GM21390 (cell line): Measurements from ENCODE around the gene PNKP.

ENCODE experiments used
- ATAC-seq: cut with Tn5 transposase; IDR thresholded peaks from one replicate; pipeline ENCODE4 v1.9.1; 2021; ENCODE audit not compliant: unreplicated experiment

PNKP gene

DNA sequence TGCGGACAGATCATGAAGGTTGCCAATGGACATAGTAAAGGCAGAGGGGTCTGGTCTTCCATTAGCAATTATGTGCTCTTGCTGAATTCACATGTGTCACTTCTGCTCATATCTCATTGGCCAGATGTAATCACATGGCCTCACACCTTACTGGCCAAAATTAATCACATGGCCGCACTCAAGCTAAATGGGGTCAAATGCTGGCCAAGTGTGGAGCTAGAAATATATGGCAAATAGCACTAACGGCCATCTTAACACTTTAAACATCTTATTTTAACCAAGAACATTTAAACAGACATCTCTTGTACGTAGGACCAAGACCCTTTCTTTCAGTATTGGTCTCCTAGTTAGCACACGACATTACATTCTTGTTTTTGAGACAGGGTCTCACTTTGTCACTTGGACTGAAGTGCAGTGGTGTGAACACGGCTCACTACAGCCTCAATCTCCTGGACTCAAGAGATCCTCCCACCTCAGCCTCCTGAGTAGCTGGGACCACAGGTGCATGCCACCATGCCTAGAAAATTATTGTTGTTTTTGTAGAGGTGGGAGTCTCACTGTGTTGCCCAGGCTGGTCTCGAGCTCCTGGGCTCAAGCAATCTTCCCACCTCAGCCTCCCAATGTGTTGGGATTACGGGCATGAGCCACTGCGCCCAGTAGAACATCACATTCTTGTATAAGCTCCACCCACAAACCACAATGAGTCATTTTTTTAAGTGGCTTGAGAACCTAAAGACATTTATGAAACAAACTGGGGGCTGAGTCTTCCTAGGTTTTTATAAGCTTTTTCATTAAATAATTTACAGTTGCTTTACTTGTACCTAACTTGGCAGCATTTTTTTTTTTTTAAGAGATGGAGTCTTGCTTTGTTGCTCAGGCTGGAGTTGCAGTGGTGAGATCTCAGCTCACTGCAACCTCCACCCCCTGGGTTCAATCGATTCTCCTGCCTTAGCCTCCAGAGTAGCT lies 19.4 kb downstream of the PNKP start:
- no peak for ATAC-seq

GRCh38 chr19:49846408-49846807 lies 21.0 kb downstream of the PNKP start:
- ATAC-seq = no peak

DNA sequence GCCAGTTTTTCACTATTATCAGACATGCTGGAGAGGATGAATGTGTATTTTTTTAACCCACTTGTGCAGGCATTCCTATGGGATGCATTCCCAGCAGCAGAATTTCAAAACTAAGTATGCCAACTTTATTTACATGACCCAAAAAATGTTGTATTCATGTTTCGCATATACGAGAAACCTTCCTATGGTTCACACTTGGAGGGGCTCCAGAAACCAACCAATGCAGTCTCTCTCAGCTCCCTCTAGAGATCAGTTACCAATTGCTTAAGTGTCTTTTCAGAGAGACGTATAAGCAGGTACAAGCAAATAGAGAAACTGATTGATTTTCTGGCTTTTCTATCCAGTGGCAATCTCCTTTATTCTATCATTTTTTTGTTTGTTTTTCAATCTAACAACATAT lies 22.0 kb downstream of the PNKP start:
- ATAC-seq = no peak

DNA sequence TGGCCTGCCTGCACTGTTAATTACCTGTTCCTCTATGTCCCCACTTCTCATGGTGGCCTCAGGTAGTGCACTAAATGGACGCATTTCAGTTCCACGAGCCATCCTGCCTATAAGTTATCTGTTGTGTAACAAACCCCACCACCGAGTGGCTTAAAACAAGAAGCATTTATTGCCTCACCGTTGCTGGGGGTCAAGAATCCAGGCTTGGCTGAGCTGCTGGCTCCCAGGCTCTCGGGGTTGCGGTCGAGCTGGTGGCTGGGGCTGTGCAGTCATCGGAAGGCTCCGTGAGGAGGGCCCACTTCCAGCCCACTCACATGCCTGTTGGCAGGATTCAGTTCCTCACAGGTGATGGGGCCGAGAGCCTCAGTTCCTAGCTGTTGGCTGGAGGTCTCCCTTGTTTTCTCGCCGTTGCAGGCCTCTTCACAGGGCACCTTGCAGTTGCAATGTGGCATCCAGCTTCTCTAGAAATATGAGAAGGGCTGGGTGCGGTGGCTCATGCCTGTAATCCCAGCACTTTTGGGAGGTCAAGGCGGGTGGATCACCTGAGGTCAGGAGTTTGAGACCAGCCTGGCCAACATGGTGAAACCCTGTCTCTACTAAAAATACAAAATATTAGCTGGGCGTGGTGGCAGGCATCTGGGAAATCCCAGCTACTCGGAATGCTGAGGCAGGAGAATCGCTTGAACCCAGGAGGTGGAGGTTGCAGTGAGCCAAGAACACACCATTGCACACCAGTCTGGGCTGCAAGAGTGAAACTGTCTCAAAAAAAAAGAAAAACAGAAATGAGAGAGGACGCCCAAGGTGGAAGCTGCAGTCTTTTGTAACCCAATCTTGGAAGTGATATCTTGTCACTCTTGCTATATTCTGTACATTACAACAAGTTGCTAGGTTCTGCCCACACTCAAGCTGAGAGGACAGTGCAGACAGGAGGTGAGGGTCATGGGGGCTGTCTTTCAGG lies 23.0 kb downstream of the PNKP start:
- ATAC-seq = no peak

GRCh38 chr19:49843265-49843664 lies 24.1 kb downstream of the PNKP start:
- ATAC-seq = no peak

GRCh38 chr19:49840736-49841249 lies 26.6 kb downstream of the PNKP start:
- ATAC-seq = no peak

- ATAC-seq = no peak
Measured at GRCh38 chr19:49840321-49840720, 27.1 kb downstream of the PNKP start.

- no peak for ATAC-seq
Measured at GRCh38 chr19:49839713-49840112, 27.7 kb downstream of the PNKP start.

DNA sequence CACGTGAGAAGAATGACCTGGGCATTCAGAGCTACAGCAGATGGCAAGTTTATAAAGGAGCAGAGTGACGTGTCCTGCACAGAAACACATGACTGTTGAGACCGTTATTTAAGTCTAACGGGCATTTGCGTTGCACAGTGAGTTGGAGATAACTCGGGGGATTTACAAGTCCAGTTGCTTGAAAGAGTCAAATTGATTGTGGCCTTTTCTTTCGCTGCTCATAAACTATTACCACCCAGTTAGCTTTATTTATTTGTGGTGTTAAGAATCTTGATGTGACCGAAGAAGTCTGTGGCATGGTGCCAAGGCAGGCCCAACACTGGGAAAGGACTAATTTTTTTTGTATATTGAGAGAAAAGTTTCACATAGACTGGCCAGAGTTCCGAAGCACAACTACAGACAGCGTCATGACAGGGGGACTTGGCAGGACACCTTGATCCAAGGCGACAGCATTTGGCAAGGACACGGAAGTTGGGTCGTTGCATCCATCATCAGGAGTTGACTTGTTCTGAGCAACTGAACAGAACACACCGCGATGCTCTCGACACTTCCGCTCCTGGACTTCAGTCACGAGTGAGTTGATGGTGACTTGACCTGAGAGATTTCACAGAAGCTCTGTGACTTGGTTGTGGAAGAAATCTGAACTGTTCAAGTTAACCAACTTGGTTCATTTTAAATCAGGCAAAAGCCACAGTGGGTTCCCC lies 28.3 kb downstream of the PNKP start:
- no peak for ATAC-seq

DNA sequence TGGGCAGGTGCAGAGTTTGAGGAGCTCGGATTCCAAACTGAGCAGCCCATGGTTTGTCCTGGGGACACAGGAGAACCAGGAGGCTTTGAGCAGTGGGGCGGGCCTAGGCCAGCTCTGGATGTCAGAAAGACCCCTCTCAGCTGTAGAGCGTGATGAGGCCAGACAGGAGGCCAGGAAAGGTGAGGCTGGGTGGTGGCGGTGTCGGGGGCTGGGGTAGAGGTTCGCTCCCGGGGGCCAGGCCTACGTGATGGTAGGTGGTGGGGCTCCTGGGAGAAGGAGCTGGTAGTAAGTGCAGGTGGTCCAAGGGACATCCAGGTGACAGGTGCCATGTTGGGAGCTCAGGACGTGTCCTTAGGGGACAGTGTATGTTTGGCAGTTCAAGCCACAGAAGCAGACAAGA lies 30.0 kb downstream of the PNKP start:
- no peak for ATAC-seq

GRCh38 chr19:49837009-49837310 lies 30.4 kb downstream of the PNKP start:
- ATAC-seq = no peak

DNA sequence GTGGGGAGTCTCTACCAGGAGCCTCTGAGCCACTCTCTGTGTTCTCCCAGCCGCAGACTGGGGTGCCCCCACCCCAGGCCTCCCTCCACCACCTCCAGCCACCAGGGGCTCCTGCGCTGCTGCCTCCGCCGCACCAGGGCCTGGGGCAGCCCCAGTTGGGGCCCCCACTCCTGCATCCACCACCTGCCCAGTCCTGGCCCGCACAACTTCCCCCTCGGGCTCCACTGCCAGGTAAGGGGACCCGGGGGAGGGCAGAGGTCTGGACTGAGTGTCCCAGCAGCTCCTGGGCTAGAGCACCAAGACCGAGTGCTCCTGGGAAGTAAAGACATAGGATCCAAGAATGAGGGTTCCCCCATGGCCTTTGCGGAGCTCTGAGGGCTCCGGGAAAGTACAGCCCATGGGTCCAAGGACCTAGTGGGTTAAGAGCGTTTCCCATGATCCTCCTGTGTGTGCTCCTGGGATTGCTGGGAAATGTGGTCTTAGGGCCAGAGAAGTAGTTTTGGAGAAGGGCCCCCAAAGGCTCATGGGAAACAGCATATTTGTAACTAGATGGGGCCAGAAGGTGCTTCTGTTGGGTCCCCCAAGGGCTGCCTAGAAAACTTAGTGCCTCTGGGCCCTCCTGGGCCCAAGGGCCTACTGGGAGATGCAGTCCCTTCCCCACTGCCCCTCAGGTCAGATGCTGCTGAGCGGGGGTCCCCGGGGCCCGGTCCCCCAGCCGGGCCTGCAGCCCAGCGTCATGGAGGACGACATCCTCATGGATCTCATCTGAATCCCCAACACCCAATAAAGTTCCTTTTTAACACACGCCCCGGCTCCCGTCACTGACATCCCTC lies 31.0 kb downstream of the PNKP start:
- no peak for ATAC-seq

- ATAC-seq = no peak
Measured at GRCh38 chr19:49835562-49835961, 31.8 kb downstream of the PNKP start.

GRCh38 chr19:49833599-49833998 lies 33.8 kb downstream of the PNKP start:
- ATAC-seq = no peak

GRCh38 chr19:49832556-49832955 lies 34.8 kb downstream of the PNKP start:
- no peak for ATAC-seq

GRCh38 chr19:49831592-49831991 lies 35.8 kb downstream of the PNKP start:
- ATAC-seq = no peak

DNA sequence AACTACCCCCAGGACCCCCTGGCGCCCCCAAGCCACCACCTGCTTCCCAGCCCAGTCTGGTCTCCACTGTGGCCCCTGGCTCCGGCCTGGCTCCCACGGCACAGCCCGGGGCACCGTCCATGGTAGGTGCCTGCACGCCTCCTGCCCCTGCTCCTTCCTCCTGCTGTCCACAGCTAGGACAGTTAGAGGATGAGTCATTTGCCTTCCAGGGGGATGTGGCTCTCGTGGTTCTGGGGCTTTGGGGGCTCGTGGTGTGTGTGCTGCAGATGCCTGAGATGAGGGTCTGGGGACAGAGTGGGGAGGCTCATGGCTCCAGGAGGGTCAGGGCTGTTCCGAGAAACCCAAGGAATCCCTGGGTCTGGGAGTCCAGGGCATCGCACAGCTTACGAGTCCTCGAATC lies 36.6 kb downstream of the PNKP start:
- ATAC-seq = no peak

GRCh38 chr19:49829721-49830120 lies 37.7 kb downstream of the PNKP start:
- ATAC-seq = no peak

GRCh38 chr19:49829200-49829599 lies 38.2 kb downstream of the PNKP start:
- ATAC-seq = no peak

GRCh38 chr19:49827034-49827433 lies 40.3 kb downstream of the PNKP start:
- no peak for ATAC-seq
